Measurements from ENCODE around the gene GALNT18. TPM values are rescaled to one million over a fixed set of nuclear protein-coding genes. Genes with fewer than 3 reads are reported as not detected.

Gene GALNT18
- total and polyA plus RNA-seq, 2 experiments from 2014 or later = 4.3 to 10.8 TPM

- TF ChIP-seq, protein P1, sequence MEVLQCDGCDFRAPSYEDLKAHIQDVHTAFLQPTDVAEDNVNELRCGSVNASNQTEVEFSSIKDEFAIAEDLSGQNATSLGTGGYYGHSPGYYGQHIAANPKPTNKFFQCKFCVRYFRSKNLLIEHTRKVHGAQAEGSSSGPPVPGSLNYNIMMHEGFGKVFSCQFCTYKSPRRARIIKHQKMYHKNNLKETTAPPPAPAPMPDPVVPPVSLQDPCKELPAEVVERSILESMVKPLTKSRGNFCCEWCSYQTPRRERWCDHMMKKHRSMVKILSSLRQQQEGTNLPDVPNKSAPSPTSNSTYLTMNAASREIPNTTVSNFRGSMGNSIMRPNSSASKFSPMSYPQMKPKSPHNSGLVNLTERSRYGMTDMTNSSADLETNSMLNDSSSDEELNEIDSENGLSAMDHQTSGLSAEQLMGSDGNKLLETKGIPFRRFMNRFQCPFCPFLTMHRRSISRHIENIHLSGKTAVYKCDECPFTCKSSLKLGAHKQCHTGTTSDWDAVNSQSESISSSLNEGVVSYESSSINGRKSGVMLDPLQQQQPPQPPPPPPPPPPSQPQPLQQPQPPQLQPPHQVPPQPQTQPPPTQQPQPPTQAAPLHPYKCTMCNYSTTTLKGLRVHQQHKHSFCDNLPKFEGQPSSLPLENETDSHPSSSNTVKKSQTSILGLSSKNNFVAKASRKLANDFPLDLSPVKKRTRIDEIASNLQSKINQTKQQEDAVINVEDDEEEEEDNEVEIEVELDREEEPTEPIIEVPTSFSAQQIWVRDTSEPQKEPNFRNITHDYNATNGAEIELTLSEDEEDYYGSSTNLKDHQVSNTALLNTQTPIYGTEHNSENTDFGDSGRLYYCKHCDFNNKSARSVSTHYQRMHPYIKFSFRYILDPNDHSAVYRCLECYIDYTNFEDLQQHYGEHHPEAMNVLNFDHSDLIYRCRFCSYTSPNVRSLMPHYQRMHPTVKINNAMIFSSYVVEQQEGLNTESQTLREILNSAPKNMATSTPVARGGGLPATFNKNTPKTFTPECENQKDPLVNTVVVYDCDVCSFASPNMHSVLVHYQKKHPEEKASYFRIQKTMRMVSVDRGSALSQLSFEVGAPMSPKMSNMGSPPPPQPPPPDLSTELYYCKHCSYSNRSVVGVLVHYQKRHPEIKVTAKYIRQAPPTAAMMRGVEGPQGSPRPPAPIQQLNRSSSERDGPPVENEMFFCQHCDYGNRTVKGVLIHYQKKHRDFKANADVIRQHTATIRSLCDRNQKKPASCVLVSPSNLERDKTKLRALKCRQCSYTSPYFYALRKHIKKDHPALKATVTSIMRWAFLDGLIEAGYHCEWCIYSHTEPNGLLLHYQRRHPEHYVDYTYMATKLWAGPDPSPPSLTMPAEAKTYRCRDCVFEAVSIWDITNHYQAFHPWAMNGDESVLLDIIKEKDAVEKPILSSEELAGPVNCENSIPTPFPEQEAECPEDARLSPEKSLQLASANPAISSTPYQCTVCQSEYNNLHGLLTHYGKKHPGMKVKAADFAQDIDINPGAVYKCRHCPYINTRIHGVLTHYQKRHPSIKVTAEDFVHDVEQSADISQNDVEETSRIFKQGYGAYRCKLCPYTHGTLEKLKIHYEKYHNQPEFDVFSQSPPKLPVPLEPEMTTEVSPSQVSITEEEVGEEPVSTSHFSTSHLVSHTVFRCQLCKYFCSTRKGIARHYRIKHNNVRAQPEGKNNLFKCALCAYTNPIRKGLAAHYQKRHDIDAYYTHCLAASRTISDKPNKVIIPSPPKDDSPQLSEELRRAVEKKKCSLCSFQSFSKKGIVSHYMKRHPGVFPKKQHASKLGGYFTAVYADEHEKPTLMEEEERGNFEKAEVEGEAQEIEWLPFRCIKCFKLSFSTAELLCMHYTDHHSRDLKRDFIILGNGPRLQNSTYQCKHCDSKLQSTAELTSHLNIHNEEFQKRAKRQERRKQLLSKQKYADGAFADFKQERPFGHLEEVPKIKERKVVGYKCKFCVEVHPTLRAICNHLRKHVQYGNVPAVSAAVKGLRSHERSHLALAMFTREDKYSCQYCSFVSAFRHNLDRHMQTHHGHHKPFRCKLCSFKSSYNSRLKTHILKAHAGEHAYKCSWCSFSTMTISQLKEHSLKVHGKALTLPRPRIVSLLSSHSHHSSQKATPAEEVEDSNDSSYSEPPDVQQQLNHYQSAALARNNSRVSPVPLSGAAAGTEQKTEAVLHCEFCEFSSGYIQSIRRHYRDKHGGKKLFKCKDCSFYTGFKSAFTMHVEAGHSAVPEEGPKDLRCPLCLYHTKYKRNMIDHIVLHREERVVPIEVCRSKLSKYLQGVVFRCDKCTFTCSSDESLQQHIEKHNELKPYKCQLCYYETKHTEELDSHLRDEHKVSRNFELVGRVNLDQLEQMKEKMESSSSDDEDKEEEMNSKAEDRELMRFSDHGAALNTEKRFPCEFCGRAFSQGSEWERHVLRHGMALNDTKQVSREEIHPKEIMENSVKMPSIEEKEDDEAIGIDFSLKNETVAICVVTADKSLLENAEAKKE (CRISPR knock-in tag; IDR thresholded peaks at IDR 0.05) = no peak
- no peak for TF ChIP-seq ZNF114 (CRISPR knock-in tag; IDR thresholded peaks at IDR 0.05)
- TF ChIP-seq JUNB (IDR thresholded peaks at IDR 0.05; ENCODE audit: unreplicated experiment) = no peak
- TF ChIP-seq, protein P2, sequence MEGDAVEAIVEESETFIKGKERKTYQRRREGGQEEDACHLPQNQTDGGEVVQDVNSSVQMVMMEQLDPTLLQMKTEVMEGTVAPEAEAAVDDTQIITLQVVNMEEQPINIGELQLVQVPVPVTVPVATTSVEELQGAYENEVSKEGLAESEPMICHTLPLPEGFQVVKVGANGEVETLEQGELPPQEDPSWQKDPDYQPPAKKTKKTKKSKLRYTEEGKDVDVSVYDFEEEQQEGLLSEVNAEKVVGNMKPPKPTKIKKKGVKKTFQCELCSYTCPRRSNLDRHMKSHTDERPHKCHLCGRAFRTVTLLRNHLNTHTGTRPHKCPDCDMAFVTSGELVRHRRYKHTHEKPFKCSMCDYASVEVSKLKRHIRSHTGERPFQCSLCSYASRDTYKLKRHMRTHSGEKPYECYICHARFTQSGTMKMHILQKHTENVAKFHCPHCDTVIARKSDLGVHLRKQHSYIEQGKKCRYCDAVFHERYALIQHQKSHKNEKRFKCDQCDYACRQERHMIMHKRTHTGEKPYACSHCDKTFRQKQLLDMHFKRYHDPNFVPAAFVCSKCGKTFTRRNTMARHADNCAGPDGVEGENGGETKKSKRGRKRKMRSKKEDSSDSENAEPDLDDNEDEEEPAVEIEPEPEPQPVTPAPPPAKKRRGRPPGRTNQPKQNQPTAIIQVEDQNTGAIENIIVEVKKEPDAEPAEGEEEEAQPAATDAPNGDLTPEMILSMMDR (conservative IDR thresholded peaks at IDR 0.05; ENCODE audit: low read depth in 2 of 2) = no peak
Observed at GRCh38 chr11:11241284-11241683, 380.5 kb downstream of the GALNT18 start (continued).

GRCh38 chr11:11239959-11240358, 381.8 kb downstream of the GALNT18 start:
- H3K9me3 Mint-ChIP-seq = no peaks in the 10 kb centered on the region
- Histone ChIP-seq H4K20me1 (replicated peaks; ENCODE audit: insufficient read depth) (no peaks in the 10 kb centered on the region), H3K4me2 (no peak overlapping the region), H3K4me1 (ENCODE audit: insufficient read depth) (peaks cover 33% of the 10 kb centered on the region), H3K36me3 (ENCODE audit: insufficient read depth) (no peaks in the 10 kb centered on the region), H3F3A (replicated peaks; ENCODE audit: low read depth) (no peaks in the 10 kb centered on the region), H3K9me2 (ENCODE audit: insufficient read depth) (no peaks in the 10 kb centered on the region), H3K27ac (ENCODE audit: low read depth) (no peak overlapping the region), H2AFZ (no peak overlapping the region), H3K79me2 (replicated peaks; ENCODE audit: insufficient read depth) (no peaks in the 10 kb centered on the region), H3K27me3 (ENCODE audit: insufficient read depth) (no peaks in the 10 kb centered on the region), H3K4me3 (no peak overlapping the region)
- H3K27me3 Mint-ChIP-seq (ENCODE audit: insufficient read depth, low read depth, poor library complexity) = peaks cover 4% of the 10 kb centered on the region
- H3K27ac Mint-ChIP-seq = no peak overlapping the region
- no peak overlapping the region for H3K4me3 Mint-ChIP-seq
- H3K4me1 Mint-ChIP-seq = peaks cover 41% of the 10 kb centered on the region
- H3K36me3 Mint-ChIP-seq (ENCODE audit: low read depth) = no peaks in the 10 kb centered on the region
- TF ChIP-seq EZH2phosphoT487 (IDR thresholded peaks at IDR 0.05; ENCODE audit: unreplicated experiment) (no peak), ETS1 (IDR thresholded peaks at IDR 0.05) (no peak), JUNB (IDR thresholded peaks at IDR 0.05; ENCODE audit: unreplicated experiment) (no peak), NANOG (IDR thresholded peaks at IDR 0.05; ENCODE audit: borderline replicate concordance) (no peak), CREB1 (CRISPR knock-in tag; IDR thresholded peaks at IDR 0.05; ENCODE audit: low read depth) (no peak), ZNF114 (CRISPR knock-in tag; IDR thresholded peaks at IDR 0.05) (no peak), EZH2 (IDR thresholded peaks at IDR 0.05; ENCODE audit: low read depth, unreplicated experiment) (no peak)
- ATAC-seq (no peak), DNase-seq (ENCODE audit: low spot score) (no peak)
